ENCODE measurements around the gene AFF2. TPM values are rescaled to one million over a fixed set of nuclear protein-coding genes. Genes with fewer than 3 reads are reported as not detected.

The AFF2 gene
- total RNA-seq, 2 experiments from 2014 or later = 1.7 to 2.0 TPM

DNA sequence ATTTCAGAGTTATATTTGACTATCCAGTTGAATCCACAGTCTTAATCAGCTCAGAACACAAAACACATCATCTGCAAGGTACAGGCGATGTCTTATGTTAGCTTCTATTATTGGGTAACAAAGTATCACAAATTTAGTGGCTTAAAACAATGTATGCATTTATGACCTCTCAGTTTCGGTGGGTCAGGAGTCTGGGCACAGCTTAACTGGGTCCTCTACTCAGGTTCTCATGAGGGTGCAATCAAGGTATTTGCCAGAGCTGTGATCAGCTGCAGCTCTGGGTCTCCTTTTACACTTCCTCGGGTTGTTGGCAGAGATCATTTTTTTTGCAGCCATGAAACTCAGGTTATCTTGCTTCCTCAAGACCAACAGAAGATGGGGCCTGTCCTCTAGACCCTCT is 505.8 kb downstream of the AFF2 start:
- Mint-ChIP-seq H3K4me3 (no peak overlapping the region), H3K36me3 (ENCODE audit: low read depth) (no peaks in the 10 kb centered on the region), H3K27ac (no peak overlapping the region), H3K27me3 (ENCODE audit: low read depth) (no peaks in the 10 kb centered on the region), H3K4me1 (ENCODE audit: low read depth) (no peaks in the 10 kb centered on the region), H3K9me3 (no peaks in the 10 kb centered on the region)
- intact Hi-C loops (cut with micrococcal nuclease) = no loop called here
- no peak for DNase-seq
- CTCF ChIA-PET = no interaction called here

DNA sequence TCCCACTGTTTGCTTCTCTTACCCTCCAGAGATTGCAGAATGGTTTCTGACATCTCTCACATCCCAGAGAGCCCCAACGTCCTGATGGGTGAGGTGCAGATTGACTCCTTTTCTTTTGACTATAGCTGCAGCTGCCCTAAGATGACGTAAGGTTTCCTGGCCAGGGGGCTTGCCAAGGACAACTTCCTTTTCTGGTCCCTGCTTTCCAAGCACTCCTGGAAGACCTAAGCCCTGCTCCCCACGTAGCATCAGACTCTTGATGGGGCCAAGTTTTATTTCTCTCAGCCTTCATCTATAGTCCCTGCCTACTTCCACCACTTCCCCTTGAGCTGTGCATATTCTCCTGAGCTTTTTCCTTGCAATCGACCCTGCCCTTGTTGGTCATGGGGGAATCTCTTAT is 507.0 kb downstream of the AFF2 start:
- H3K36me3 Mint-ChIP-seq (ENCODE audit: low read depth) = no peaks in the 10 kb centered on the region
- H3K9me3 Mint-ChIP-seq = no peaks in the 10 kb centered on the region
- intact Hi-C loops (cut with micrococcal nuclease) = no loop called here
- H3K4me3 Mint-ChIP-seq = no peak overlapping the region
- no peaks in the 10 kb centered on the region for H3K4me1 Mint-ChIP-seq (ENCODE audit: low read depth)
- H3K27me3 Mint-ChIP-seq (ENCODE audit: low read depth) = no peaks in the 10 kb centered on the region
- CTCF ChIA-PET = no interaction called here
- no peak overlapping the region for H3K27ac Mint-ChIP-seq
- no peak for DNase-seq

GRCh38 chrX:149010013-149010852 is 509.8 kb downstream of the AFF2 start:
- CTCF ChIA-PET = interaction anchor here (0.6 kb wide), 1 partner anchor 163 kb away, joined by 3 read pairs; no protein-coding TSS in a partner anchor
- Mint-ChIP-seq H3K4me1 (ENCODE audit: low read depth) (no peaks in the 10 kb centered on the region), H3K36me3 (ENCODE audit: low read depth) (no peaks in the 10 kb centered on the region), H3K27ac (no peak overlapping the region), H3K9me3 (no peaks in the 10 kb centered on the region), H3K4me3 (no peak overlapping the region), H3K27me3 (ENCODE audit: low read depth) (no peaks in the 10 kb centered on the region)
- DNase-seq = no peak
- intact Hi-C loops (cut with micrococcal nuclease) = no loop called here

GRCh38 chrX:149010853-149011224 is 510.4 kb downstream of the AFF2 start:
- DNase-seq = no peak
- no peaks in the 10 kb centered on the region for H3K9me3 Mint-ChIP-seq
- no peaks in the 10 kb centered on the region for H3K36me3 Mint-ChIP-seq (ENCODE audit: low read depth)
- intact Hi-C loops (cut with micrococcal nuclease) = no loop called here
- no peak overlapping the region for H3K27ac Mint-ChIP-seq
- CTCF ChIA-PET = no interaction called here
- H3K4me3 Mint-ChIP-seq = no peak overlapping the region
- H3K27me3 Mint-ChIP-seq (ENCODE audit: low read depth) = no peaks in the 10 kb centered on the region
- H3K4me1 Mint-ChIP-seq (ENCODE audit: low read depth) = no peaks in the 10 kb centered on the region

DNA sequence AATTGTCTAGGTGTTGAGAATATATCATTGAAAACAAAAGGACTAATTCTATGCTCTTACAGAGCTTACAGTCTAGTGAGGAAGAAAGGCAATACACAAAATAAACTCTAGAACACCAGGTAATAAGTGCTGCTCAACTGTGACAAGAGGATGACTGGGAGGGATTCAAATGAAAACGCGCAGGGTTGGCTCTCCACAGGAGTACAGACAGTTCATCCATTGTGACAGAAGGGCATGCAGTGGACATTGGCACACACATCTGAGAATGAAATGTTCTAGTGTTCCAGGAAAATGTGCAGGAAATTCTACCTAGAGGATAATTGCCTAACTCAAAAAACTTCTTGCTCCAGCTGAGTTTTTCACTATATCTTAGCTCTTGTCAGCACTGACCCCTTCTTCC is 512.7 kb downstream of the AFF2 start:
- intact Hi-C loops (cut with micrococcal nuclease) = no loop called here
- no peaks in the 10 kb centered on the region for H3K4me1 Mint-ChIP-seq (ENCODE audit: low read depth)
- no peaks in the 10 kb centered on the region for H3K36me3 Mint-ChIP-seq (ENCODE audit: low read depth)
- H3K4me3 Mint-ChIP-seq = no peak overlapping the region
- no peak for DNase-seq
- H3K9me3 Mint-ChIP-seq = no peaks in the 10 kb centered on the region
- H3K27me3 Mint-ChIP-seq (ENCODE audit: low read depth) = no peaks in the 10 kb centered on the region
- H3K27ac Mint-ChIP-seq = no peak overlapping the region
- CTCF ChIA-PET = no interaction called here

- H3K4me1 Mint-ChIP-seq (ENCODE audit: low read depth) = no peaks in the 10 kb centered on the region
These were observed 520.7 kb downstream of the AFF2 start for GRCh38 chrX:149021159-149021558.

DNA sequence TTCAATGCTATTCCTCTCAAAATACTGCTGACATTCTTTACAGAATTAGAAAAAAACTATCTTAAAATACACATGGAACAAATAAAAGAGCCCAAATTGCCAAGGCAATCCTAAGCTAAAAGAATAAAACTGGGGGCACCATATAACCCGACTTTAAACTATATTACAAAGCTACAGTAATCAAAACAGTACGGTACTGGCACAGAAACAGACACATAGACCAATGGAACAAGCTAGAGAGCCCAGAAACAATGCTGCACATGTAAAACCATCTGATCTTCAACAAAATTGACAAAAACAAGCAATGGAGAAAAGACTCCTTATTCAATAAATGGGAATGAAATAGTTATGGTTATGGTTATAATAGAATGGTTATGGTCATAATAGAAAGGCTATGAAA is 522.1 kb downstream of the AFF2 start:
- H3K36me3 Mint-ChIP-seq (ENCODE audit: low read depth) = no peaks in the 10 kb centered on the region
- CTCF ChIA-PET = no interaction called here

More at GRCh38 chrX:149021159-149021558, 520.7 kb downstream of the AFF2 start:
- Mint-ChIP-seq H3K4me3 (no peak overlapping the region), H3K27me3 (ENCODE audit: low read depth) (no peaks in the 10 kb centered on the region), H3K27ac (no peak overlapping the region), H3K36me3 (ENCODE audit: low read depth) (no peaks in the 10 kb centered on the region), H3K9me3 (peaks cover 3% of the 10 kb centered on the region)
- intact Hi-C loops (cut with micrococcal nuclease) = no loop called here
- no peak for DNase-seq
- CTCF ChIA-PET = no interaction called here

GRCh38 chrX:149032449-149032848 is 532.0 kb downstream of the AFF2 start:
- Mint-ChIP-seq H3K4me1 (ENCODE audit: low read depth) (no peaks in the 10 kb centered on the region), H3K27ac (no peak overlapping the region), H3K27me3 (ENCODE audit: low read depth) (no peaks in the 10 kb centered on the region), H3K36me3 (ENCODE audit: low read depth) (no peaks in the 10 kb centered on the region), H3K4me3 (no peak overlapping the region), H3K9me3 (no peaks in the 10 kb centered on the region)
- intact Hi-C loops (cut with micrococcal nuclease) = no loop called here
- no peak for DNase-seq
- CTCF ChIA-PET = no interaction called here

More for the DNA sequence above, 522.1 kb downstream of the AFF2 start:
- H3K27ac Mint-ChIP-seq = no peak overlapping the region
- no peaks in the 10 kb centered on the region for H3K4me1 Mint-ChIP-seq (ENCODE audit: low read depth)
- no peak overlapping the region for H3K4me3 Mint-ChIP-seq
- intact Hi-C loops (cut with micrococcal nuclease) = no loop called here
- no peak for DNase-seq
- H3K9me3 Mint-ChIP-seq = peaks cover 3% of the 10 kb centered on the region
- H3K27me3 Mint-ChIP-seq (ENCODE audit: low read depth) = no peaks in the 10 kb centered on the region

GRCh38 chrX:149036086-149036485 is 535.7 kb downstream of the AFF2 start:
- no peaks in the 10 kb centered on the region for H3K36me3 Mint-ChIP-seq (ENCODE audit: low read depth)
- H3K27ac Mint-ChIP-seq = no peak overlapping the region
- no peak for DNase-seq
- no peak overlapping the region for H3K4me3 Mint-ChIP-seq
- H3K4me1 Mint-ChIP-seq (ENCODE audit: low read depth) = no peaks in the 10 kb centered on the region
- no peaks in the 10 kb centered on the region for H3K9me3 Mint-ChIP-seq
- intact Hi-C loops (cut with micrococcal nuclease) = no loop called here
- no peaks in the 10 kb centered on the region for H3K27me3 Mint-ChIP-seq (ENCODE audit: low read depth)
- CTCF ChIA-PET = no interaction called here

DNA sequence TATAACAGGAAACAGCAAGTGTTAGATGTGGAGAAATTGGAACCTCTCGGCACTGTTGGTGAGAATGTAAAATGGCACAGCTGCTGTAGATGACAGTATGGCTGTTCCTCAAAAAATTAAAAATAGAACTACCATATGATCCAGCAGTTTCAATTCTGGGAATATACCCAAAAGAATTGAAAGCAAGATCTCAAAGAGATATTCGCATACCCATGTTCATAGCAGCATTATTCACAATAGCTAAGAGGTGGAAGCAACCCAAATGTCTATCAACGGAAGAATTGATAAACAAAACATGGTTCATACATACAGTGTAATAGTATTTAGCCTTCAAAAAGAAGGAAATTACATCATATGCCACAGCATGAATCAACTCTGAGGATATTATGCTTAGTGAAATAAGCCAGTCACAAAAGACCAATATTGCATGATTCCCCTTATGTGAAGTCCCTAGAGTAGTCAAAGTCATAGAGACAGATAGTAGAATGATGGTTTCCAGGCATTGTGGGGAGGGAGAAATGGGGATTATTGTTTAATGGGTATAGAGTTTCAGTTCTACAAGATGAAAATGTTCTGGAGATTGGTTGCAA is 537.0 kb downstream of the AFF2 start:
- CTCF ChIA-PET = no interaction called here
- no peak overlapping the region for H3K27ac Mint-ChIP-seq
- H3K4me3 Mint-ChIP-seq = no peak overlapping the region
- H3K27me3 Mint-ChIP-seq (ENCODE audit: low read depth) = no peaks in the 10 kb centered on the region
- H3K36me3 Mint-ChIP-seq (ENCODE audit: low read depth) = no peaks in the 10 kb centered on the region
- intact Hi-C loops (cut with micrococcal nuclease) = no loop called here
- no peak for DNase-seq
- H3K9me3 Mint-ChIP-seq = no peaks in the 10 kb centered on the region
- H3K4me1 Mint-ChIP-seq (ENCODE audit: low read depth) = no peaks in the 10 kb centered on the region

DNA sequence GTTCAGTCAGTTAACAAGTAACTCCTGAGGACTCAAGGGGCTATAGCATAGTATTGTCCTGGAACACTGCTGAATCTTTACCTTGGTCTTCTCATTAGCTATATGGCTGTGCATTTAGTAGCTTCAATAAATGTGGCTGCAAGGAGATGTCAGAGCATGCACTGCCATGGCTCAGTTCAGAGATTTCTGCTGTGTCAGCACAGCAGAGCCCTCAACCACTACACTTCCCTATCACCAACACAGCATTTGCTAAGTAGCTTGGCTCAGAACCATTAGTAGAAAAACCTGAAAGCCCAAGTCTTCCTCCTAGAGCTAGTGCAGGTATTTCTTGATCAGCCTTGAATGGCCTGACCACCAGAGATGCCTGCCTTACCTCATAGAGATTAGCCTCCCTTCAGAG is 538.6 kb downstream of the AFF2 start:
- intact Hi-C loops (cut with micrococcal nuclease) = no loop called here
- H3K4me1 Mint-ChIP-seq (ENCODE audit: low read depth) = no peaks in the 10 kb centered on the region
- DNase-seq = no peak
- no peak overlapping the region for H3K4me3 Mint-ChIP-seq
- H3K36me3 Mint-ChIP-seq (ENCODE audit: low read depth) = no peaks in the 10 kb centered on the region
- H3K9me3 Mint-ChIP-seq = no peaks in the 10 kb centered on the region
- no peak overlapping the region for H3K27ac Mint-ChIP-seq
- CTCF ChIA-PET = no interaction called here
- H3K27me3 Mint-ChIP-seq (ENCODE audit: low read depth) = no peaks in the 10 kb centered on the region

GRCh38 chrX:149040873-149041535 is 540.6 kb downstream of the AFF2 start:
- no peaks in the 10 kb centered on the region for H3K4me1 Mint-ChIP-seq (ENCODE audit: low read depth)
- intact Hi-C loops (cut with micrococcal nuclease) = no loop called here
- no peaks in the 10 kb centered on the region for H3K27me3 Mint-ChIP-seq (ENCODE audit: low read depth)
- no peak overlapping the region for H3K27ac Mint-ChIP-seq
- CTCF ChIA-PET = interaction anchor here (0.7 kb wide), 2 partner anchors 156 to 295 kb away, joined by 3 to 4 read pairs; no protein-coding TSS in a partner anchor
- no peaks in the 10 kb centered on the region for H3K9me3 Mint-ChIP-seq
- no peaks in the 10 kb centered on the region for H3K36me3 Mint-ChIP-seq (ENCODE audit: low read depth)
- DNase-seq = no peak
- H3K4me3 Mint-ChIP-seq = no peak overlapping the region

- CTCF ChIA-PET = no interaction called here
- no peak for DNase-seq
- Mint-ChIP-seq H3K4me1 (ENCODE audit: low read depth) (no peaks in the 10 kb centered on the region), H3K27me3 (ENCODE audit: low read depth) (no peaks in the 10 kb centered on the region), H3K4me3 (no peak overlapping the region), H3K27ac (no peak overlapping the region), H3K9me3 (no peaks in the 10 kb centered on the region), H3K36me3 (ENCODE audit: low read depth) (no peaks in the 10 kb centered on the region)
- intact Hi-C loops (cut with micrococcal nuclease) = no loop called here
These were observed 543.0 kb downstream of the AFF2 start for GRCh38 chrX:149043401-149043800.

Data from activated naive CD4-positive, alpha-beta T cell treated with anti-CD3 and anti-CD28 coated beads for 36 hours (primary cell).